Spinal cord (tissue), 10 donors: ENCODE results near the gene EIF4H. TPM values are rescaled to one million over a fixed set of nuclear protein-coding genes. Genes with fewer than 3 reads are reported as not detected.

Experiments
- DNase-seq, 6 donors: peaks; one replicate each; pipeline versions ENCODE4 v3.0.0 to v3.0.0-alpha.2; 2013 to 2015; ENCODE audit warnings: low spot score in 6 of 6, low read depth in 4 of 6
- H3K27ac ChIP-seq: one replicate; pipeline ENCODE4 v1.5.1; 2013; ENCODE audit warnings: low read depth, low read length, control low read depth
- H3K27me3 ChIP-seq: one replicate; pipeline ENCODE4 v1.6.1; 2013; ENCODE audit warnings: low read length; ENCODE audit not compliant: control insufficient read depth, insufficient read depth
- H3K36me3 ChIP-seq: one replicate; pipeline ENCODE4 v1.6.1; 2013; ENCODE audit warnings: low read length; ENCODE audit not compliant: control insufficient read depth, insufficient read depth
- H3K4me1 ChIP-seq: one replicate; pipeline ENCODE4 v1.6.1; 2013; ENCODE audit warnings: low read length; ENCODE audit not compliant: control insufficient read depth, insufficient read depth
- H3K4me3 ChIP-seq: one replicate; pipeline ENCODE4 v1.5.1; 2013; ENCODE audit warnings: low read depth, low read length, control low read depth
- H3K9me3 ChIP-seq: one replicate; pipeline ENCODE4 v1.6.1; 2013; ENCODE audit warnings: low read length; ENCODE audit not compliant: control insufficient read depth, insufficient read depth
- WGBS: methylation state at CpG from one replicate; pipeline ENCODE4 v1.1.5; 2013; ENCODE audit warnings: missing lambda C conversion rate; ENCODE audit not compliant: insufficient coverage; 5-methylcytosine and 5-hydroxymethylcytosine counted together
- polyA plus RNA-seq, 2 donors: library from polyadenylated mRNA; unstranded; fragments of 120-200 nt; gene quantifications; one replicate each; pipeline ENCODE4 v1.2.1, GENCODE V29; 2013; ENCODE audit not compliant: insufficient read length in 2 of 2
- total RNA-seq, 2 donors: library from RNA; depleted of rRNA in 1 of 2; stranded (reverse); fragments of 120-200 nt in 1 of 2; fragments of >200 nt in 1 of 2; gene quantifications; one replicate each; pipeline versions ENCODE4 v1.2.3 to v1.2.4, GENCODE V29; 2013 to 2014
- donor health status: healthy.

The EIF4H gene
- total and polyA plus RNA-seq, 4 donors = 176 to 261 (median 218) TPM

GRCh38 chr7:74183142-74183541 lies 9.0 kb downstream of the EIF4H start:
- H3K4me3 ChIP-seq = no peak overlapping the region
- 80% methylated on average over 1 of the region's 3 CpGs for WGBS
- H3K36me3 ChIP-seq = peaks cover 22% of the 10 kb centered on the region
- H3K27me3 ChIP-seq = no peaks in the 10 kb centered on the region
- peaks cover 12% of the 10 kb centered on the region for H3K4me1 ChIP-seq
- H3K9me3 ChIP-seq = no peaks in the 10 kb centered on the region
- no peak overlapping the region for H3K27ac ChIP-seq
- DNase-seq = no peak

- Histone ChIP-seq H3K4me3 (no peak overlapping the region), H3K4me1 (peaks cover 8% of the 10 kb centered on the region), H3K27me3 (no peaks in the 10 kb centered on the region), H3K9me3 (no peaks in the 10 kb centered on the region), H3K27ac (no peak overlapping the region), H3K36me3 (peaks cover 29% of the 10 kb centered on the region)
- WGBS = 81% methylated on average over 4 of the region's 7 CpGs
- no peak for DNase-seq
These were observed 9.7 kb downstream of the EIF4H start for GRCh38 chr7:74183653-74184450.

GRCh38 chr7:74185016-74185415 lies 10.9 kb downstream of the EIF4H start:
- H3K4me1 ChIP-seq = peaks cover 8% of the 10 kb centered on the region
- no peak overlapping the region for H3K4me3 ChIP-seq

GRCh38 chr7:74185636-74186035 lies 11.5 kb downstream of the EIF4H start:
- Histone ChIP-seq H3K36me3 (peaks cover 33% of the 10 kb centered on the region), H3K27ac (no peak overlapping the region), H3K27me3 (no peaks in the 10 kb centered on the region), H3K4me1 (peaks cover 8% of the 10 kb centered on the region), H3K9me3 (no peaks in the 10 kb centered on the region), H3K4me3 (no peak overlapping the region)
- no CpG with 5 or more reads among the region's 5 CpGs for WGBS
- DNase-seq = no peak

More at GRCh38 chr7:74185016-74185415, 10.9 kb downstream of the EIF4H start:
- DNase-seq = no peak
- WGBS = 100% methylated on average over 1 of the region's 6 CpGs
- H3K27ac ChIP-seq = no peak overlapping the region
- no peaks in the 10 kb centered on the region for H3K27me3 ChIP-seq
- peaks cover 28% of the 10 kb centered on the region for H3K36me3 ChIP-seq
- H3K9me3 ChIP-seq = no peaks in the 10 kb centered on the region

- 88% methylated on average over 8 of the region's 11 CpGs for WGBS
- Histone ChIP-seq H3K36me3 (peaks cover 44% of the 10 kb centered on the region), H3K4me1 (peaks cover 4% of the 10 kb centered on the region), H3K4me3 (no peak overlapping the region), H3K27ac (no peak overlapping the region), H3K9me3 (no peaks in the 10 kb centered on the region), H3K27me3 (no peaks in the 10 kb centered on the region)
- DNase-seq = no peak
These were observed 13.9 kb downstream of the EIF4H start for GRCh38 chr7:74187915-74188675.

- Histone ChIP-seq H3K36me3 (peaks cover 62% of the 10 kb centered on the region), H3K9me3 (no peaks in the 10 kb centered on the region), H3K4me3 (no peak overlapping the region), H3K4me1 (peaks cover 16% of the 10 kb centered on the region), H3K27me3 (no peaks in the 10 kb centered on the region), H3K27ac (no peak overlapping the region)
- 93% methylated on average over 5 of the region's 7 CpGs for WGBS
- DNase-seq = no peak
These were observed 16.1 kb downstream of the EIF4H start for GRCh38 chr7:74190259-74190658.

- H3K4me1 ChIP-seq = peaks cover 23% of the 10 kb centered on the region
- no peak for DNase-seq
- no peak overlapping the region for H3K27ac ChIP-seq
- peaks cover 66% of the 10 kb centered on the region for H3K36me3 ChIP-seq
- H3K4me3 ChIP-seq = no peak overlapping the region
- H3K9me3 ChIP-seq = no peaks in the 10 kb centered on the region
- WGBS = 95% methylated on average over 5 of the region's 9 CpGs
- no peaks in the 10 kb centered on the region for H3K27me3 ChIP-seq
These were observed 17.1 kb downstream of the EIF4H start for GRCh38 chr7:74191231-74191630.

- H3K27ac ChIP-seq = no peak overlapping the region
- H3K36me3 ChIP-seq = peaks cover 64% of the 10 kb centered on the region
- DNase-seq = no peak
- H3K4me1 ChIP-seq = peaks cover 20% of the 10 kb centered on the region
- no peaks in the 10 kb centered on the region for H3K27me3 ChIP-seq
- no peak overlapping the region for H3K4me3 ChIP-seq
- no peaks in the 10 kb centered on the region for H3K9me3 ChIP-seq
- WGBS = 73% methylated on average over 6 of the region's 8 CpGs
These were observed 18.9 kb downstream of the EIF4H start for GRCh38 chr7:74193054-74193453.

- H3K27ac ChIP-seq = no peak overlapping the region
- peaks cover 20% of the 10 kb centered on the region for H3K4me1 ChIP-seq
- DNase-seq = no peak
- no peaks in the 10 kb centered on the region for H3K27me3 ChIP-seq
- H3K9me3 ChIP-seq = no peaks in the 10 kb centered on the region
- H3K4me3 ChIP-seq = no peak overlapping the region
- H3K36me3 ChIP-seq = peaks cover 58% of the 10 kb centered on the region
- 64% methylated on average over 5 of the region's 7 CpGs for WGBS
These were observed 19.8 kb downstream of the EIF4H start for GRCh38 chr7:74193913-74194312.
